VCaP (cell line): ENCODE measurements around the gene OSCP1.
A peak's percentile ranks its signal among the peaks of the same experiment; 100 is the strongest.

ENCODE experiments used
- H3K27ac ChIP-seq: fragments of 450-650 bp; 2 replicates; pipeline ENCODE4 v1.5.1; 2017
- TF ChIP-seq, protein P1 (sequence below): fragments of 450-650 bp; conservative IDR thresholded peaks from 2 replicates; pipeline ENCODE4 v1.5.1; 2017; ENCODE audit warnings: mild to moderate bottlenecking, moderate library complexity

OSCP1 gene

DNA sequence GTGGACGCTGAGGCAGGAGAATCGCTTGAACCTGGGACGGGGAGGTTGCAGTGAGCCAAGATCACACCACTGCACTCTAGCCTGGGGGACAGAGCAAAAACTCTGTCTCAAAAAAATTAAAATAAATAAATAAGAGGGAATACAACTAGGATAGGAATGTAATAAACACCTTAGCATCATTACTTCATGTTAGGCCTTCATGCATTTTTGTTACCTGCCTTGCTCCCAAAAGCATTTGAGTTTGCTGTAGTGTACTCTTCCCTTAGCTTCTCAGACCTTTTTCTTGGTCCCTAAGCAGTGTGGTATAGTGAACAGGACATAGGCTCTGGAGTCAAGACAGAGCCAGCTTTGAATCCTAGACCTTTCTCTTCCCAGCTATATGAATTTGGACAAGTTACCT lies 2.8 kb upstream of the OSCP1 start:
- TF ChIP-seq, protein P1, sequence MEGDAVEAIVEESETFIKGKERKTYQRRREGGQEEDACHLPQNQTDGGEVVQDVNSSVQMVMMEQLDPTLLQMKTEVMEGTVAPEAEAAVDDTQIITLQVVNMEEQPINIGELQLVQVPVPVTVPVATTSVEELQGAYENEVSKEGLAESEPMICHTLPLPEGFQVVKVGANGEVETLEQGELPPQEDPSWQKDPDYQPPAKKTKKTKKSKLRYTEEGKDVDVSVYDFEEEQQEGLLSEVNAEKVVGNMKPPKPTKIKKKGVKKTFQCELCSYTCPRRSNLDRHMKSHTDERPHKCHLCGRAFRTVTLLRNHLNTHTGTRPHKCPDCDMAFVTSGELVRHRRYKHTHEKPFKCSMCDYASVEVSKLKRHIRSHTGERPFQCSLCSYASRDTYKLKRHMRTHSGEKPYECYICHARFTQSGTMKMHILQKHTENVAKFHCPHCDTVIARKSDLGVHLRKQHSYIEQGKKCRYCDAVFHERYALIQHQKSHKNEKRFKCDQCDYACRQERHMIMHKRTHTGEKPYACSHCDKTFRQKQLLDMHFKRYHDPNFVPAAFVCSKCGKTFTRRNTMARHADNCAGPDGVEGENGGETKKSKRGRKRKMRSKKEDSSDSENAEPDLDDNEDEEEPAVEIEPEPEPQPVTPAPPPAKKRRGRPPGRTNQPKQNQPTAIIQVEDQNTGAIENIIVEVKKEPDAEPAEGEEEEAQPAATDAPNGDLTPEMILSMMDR = no peak
- H3K27ac ChIP-seq = no peak overlapping the region

GRCh38 chr1:36450919-36451305 lies 661 bp upstream of the OSCP1 start:
- H3K27ac ChIP-seq = peak overlapping the region; percentile 82
- TF ChIP-seq, protein P1 = no peak

DNA sequence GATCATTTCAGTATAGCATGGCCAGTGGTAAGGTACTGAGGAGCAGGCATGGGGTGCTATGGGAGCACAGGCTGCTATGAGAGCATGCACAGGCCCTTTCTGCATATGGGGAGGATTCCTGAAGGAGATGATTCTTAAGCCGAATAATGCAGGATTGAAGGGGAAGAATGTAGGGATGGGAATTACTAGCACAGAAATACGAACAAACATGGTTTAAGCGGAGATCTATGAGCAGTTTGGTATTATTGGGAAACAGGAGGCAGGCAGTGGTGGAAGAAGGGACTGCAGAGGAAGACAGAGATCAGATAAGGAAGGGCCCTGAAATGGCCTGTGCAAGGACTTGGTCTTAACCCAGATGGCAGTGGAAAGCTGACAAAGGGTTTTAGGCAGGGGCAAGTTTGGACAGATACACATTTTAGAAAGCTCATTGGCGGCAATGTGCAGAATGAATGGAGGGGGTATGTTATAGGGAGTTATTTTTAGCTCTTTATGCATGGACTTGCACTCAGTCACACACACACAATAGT lies 1.7 kb downstream of the OSCP1 start:
- TF ChIP-seq, protein P1 = no peak
- no peak overlapping the region for H3K27ac ChIP-seq

DNA sequence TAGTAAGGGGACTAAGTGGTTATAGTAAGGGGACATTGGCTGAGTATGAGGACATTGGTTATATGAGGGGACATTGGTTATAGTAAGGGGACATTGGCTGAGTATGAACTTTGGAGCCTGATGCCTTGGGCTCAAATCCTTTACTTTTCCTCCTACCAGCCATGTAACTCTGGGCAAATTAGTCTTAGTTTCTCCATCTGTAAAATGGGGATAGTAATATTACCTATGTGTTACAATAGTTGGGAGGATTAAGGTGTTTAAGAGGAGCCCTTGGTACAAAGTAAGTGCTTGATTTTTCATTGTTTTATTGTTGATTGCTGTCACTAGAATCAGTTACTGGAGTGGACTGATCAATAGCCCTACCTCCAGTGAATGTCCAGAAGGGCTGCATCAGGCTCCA lies 2.8 kb downstream of the OSCP1 start:
- TF ChIP-seq, protein P1 = no peak
- no peak overlapping the region for H3K27ac ChIP-seq

GRCh38 chr1:36446746-36447145 lies 3.5 kb downstream of the OSCP1 start:
- TF ChIP-seq, protein P1 = no peak
- no peak overlapping the region for H3K27ac ChIP-seq

GRCh38 chr1:36446271-36446670 lies 4.0 kb downstream of the OSCP1 start:
- no peak overlapping the region for H3K27ac ChIP-seq
- TF ChIP-seq, protein P1 = no peak

- TF ChIP-seq, protein P1 = no peak
Observed at GRCh38 chr1:36443297-36443696, 7.0 kb downstream of the OSCP1 start.

More at GRCh38 chr1:36443297-36443696, 7.0 kb downstream of the OSCP1 start:
- H3K27ac ChIP-seq = no peak overlapping the region
